DND-41 (cell line): ENCODE results near the gene FAM53B.

Source experiments
- EZH2 ChIP-seq: IDR thresholded peaks from 3 replicates; pipeline ENCODE4 v1.6.1; 2012; ENCODE audit warnings: borderline replicate concordance, low read depth, mild to moderate bottlenecking, moderate library complexity, low read length, inconsistent platforms; ENCODE audit not compliant: severe bottlenecking
- TF ChIP-seq, protein P1 (sequence below): IDR thresholded peaks from 2 replicates; pipeline ENCODE4 v1.5.1; 2012; ENCODE audit warnings: borderline replicate concordance, low read length, moderate library complexity, mild to moderate bottlenecking; ENCODE audit not compliant: poor library complexity, severe bottlenecking; ENCODE audit errors: extremely low read depth

DNA sequence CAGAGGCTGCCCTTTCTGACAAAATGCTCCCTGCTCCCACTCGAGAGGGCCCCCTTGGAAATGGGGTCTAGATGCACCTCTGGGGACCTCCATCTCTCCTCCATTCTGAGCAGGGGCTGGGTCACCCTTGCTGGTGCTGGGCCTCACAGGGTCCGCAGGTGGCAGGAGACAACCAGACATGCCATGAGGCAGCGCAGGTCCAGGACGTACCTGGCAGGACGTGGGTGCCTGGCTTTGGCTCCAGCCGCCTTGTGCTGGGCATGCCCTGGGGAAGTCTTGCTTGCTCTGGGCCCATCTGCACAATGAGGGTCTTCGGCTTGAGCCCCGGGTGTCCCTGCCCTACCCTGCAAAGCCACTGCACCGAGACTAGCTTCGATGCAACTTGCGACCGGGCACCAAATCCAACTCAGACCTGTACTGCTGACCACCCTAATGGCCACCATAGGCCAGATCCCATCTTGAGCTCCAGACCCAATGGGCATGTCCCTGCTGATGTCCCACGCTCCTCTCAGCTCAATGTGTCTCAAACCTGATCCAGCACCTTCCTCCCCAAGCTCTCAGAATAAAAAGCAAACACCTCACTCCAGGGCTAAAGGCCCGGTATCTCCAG lies 107.0 kb downstream of the FAM53B start:
- TF ChIP-seq, protein P1, sequence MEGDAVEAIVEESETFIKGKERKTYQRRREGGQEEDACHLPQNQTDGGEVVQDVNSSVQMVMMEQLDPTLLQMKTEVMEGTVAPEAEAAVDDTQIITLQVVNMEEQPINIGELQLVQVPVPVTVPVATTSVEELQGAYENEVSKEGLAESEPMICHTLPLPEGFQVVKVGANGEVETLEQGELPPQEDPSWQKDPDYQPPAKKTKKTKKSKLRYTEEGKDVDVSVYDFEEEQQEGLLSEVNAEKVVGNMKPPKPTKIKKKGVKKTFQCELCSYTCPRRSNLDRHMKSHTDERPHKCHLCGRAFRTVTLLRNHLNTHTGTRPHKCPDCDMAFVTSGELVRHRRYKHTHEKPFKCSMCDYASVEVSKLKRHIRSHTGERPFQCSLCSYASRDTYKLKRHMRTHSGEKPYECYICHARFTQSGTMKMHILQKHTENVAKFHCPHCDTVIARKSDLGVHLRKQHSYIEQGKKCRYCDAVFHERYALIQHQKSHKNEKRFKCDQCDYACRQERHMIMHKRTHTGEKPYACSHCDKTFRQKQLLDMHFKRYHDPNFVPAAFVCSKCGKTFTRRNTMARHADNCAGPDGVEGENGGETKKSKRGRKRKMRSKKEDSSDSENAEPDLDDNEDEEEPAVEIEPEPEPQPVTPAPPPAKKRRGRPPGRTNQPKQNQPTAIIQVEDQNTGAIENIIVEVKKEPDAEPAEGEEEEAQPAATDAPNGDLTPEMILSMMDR = no peak
- no peak for TF ChIP-seq EZH2
